Measurements from ENCODE around the gene EBLN2. TPM values are rescaled to one million over a fixed set of nuclear protein-coding genes. Genes with fewer than 3 reads are reported as not detected.

EBLN2 gene
- total RNA-seq (2014; rRNA removed; shearing (Covaris generic)), result 6.1 and 6.5 TPM in 2 replicates

GRCh38 chr3:73061416-73061815 lies at the start of gene EBLN2:
TSS of gene EBLN2 (plus strand) at chr3:73061659. CDS start at chr3:73062082, 423 bp downstream.

Small RNAs within 50 kb of the gene (small RNA-seq; reads per million reads assigned to genes)
- 52.9 reads per million, percentile 95 among the genes with 10 or more reads in this experiment for gene RNU2-64P
- not detected for gene RNU6-557P
- 1.5 reads per million, percentile 66 among the genes with 10 or more reads in this experiment for gene RNU7-19P

Other genes with a start within 250 kb of the EBLN2 start
- gene SHQ1, start 213.2 kb upstream of the EBLN2 start, total RNA-seq (2014; rRNA removed; shearing (Covaris generic)), result 17.6 and 18.7 TPM in 2 replicates
- gene GXYLT2, start 173.6 kb upstream of the EBLN2 start, total RNA-seq (2014; rRNA removed; shearing (Covaris generic)), result 14.3 and 21.3 TPM in 2 replicates
- 49.1 and 60.0 TPM in 2 replicates for gene PPP4R2, start 64.8 kb upstream of the EBLN2 start, total RNA-seq (2014; rRNA removed; shearing (Covaris generic))